Endothelial cell of umbilical vein (primary cell): ENCODE data around the gene ATXN1L. TPM values are rescaled to one million over a fixed set of nuclear protein-coding genes. Genes with fewer than 3 reads are reported as not detected.

ENCODE experiments used
- BruUV-seq: library from RNA; stranded (reverse); fragments of 400-500 nt; replicated peaks from 2 replicates; lab custom pipeline; 2021; lab: Mats Ljungman, UMichigan
- CTCF ChIA-PET: fragments of 300-600, 350-600 bp; sonication (Branson Sonifier 250); formaldehyde crosslinking; loops from one replicate; lab custom pipeline; 2021; ENCODE audit warnings: antibody characterized with exemption, inconsistent platforms; lab: Charles Lee
- POLR2A ChIA-PET: fragments of 300-600, 350-600 bp; sonication (Branson Sonifier 250); formaldehyde crosslinking; loops from one replicate; lab custom pipeline; 2021; ENCODE audit warnings: antibody characterized with exemption, inconsistent platforms; lab: Charles Lee
- DNase-seq: peaks from one replicate; pipeline ENCODE4 v3.0.0-alpha.2; 2011; ENCODE audit warnings: low read depth, low spot score
- FAIRE-seq: peaks from 2 replicates; lab custom pipeline; 2011; peaks lifted over from hg19 to GRCh38; lab: Jason Lieb, UNC
- H2AFZ ChIP-seq: 2 replicates; pipeline ENCODE4 v1.6.0; 2012; ENCODE audit warnings: low read depth, low read length, control low read depth, inconsistent platforms
- H3K27ac ChIP-seq: 2 replicates; pipeline ENCODE4 v1.5.1; 2011; ENCODE audit warnings: low read depth, mild to moderate bottlenecking, control low read depth, low read length, moderate library complexity; ENCODE audit not compliant: insufficient read depth
- H3K27me3 ChIP-seq, 2 experiments: 2 replicates each; pipeline versions ENCODE4 v1.6.0 to v1.6.1; 2011; ENCODE audit warnings: low read length in 2 of 2, mixed read lengths in 1 of 2; ENCODE audit not compliant: control insufficient read depth in 2 of 2, insufficient read depth in 2 of 2
- H3K36me3 ChIP-seq, 2 experiments: 2 replicates in 1 of 2; 3 replicates in 1 of 2; pipeline ENCODE4 v1.5.1; 2011; ENCODE audit warnings: low read length in 2 of 2, mild to moderate bottlenecking in 1 of 2, moderate library complexity in 1 of 2; ENCODE audit not compliant: control insufficient read depth in 2 of 2, insufficient read depth in 2 of 2; ENCODE audit errors: extremely low read depth in 1 of 2
- H3K4me1 ChIP-seq: 3 replicates; pipeline ENCODE4 v1.5.1; 2011; ENCODE audit warnings: mild to moderate bottlenecking, low read length; ENCODE audit not compliant: control insufficient read depth, insufficient read depth; ENCODE audit errors: extremely low read depth
- H3K4me2 ChIP-seq: 2 replicates; pipeline ENCODE4 v1.6.1; 2011; ENCODE audit warnings: low read length, control low read depth, mixed read lengths; ENCODE audit not compliant: insufficient read depth
- H3K4me3 ChIP-seq, 3 experiments: fragments of 200-600 bp in 1 of 3; sonication (generic), shearing (Covaris generic) in 1 of 3; replicated peaks in 1 of 3; 2 replicates each; pipeline ENCODE4 v1.5.1; 2011 to 2016; ENCODE audit warnings: control low read depth in 3 of 3, low read length in 3 of 3, mild to moderate bottlenecking in 2 of 3, inconsistent platforms in 1 of 3, low read depth in 1 of 3, moderate library complexity in 1 of 3; ENCODE audit not compliant: insufficient read depth in 1 of 3
- H3K79me2 ChIP-seq: 2 replicates; pipeline ENCODE4 v1.6.0; 2012; ENCODE audit warnings: low read length, inconsistent platforms; ENCODE audit not compliant: control insufficient read depth, insufficient read depth
- H3K9ac ChIP-seq: replicated peaks from 2 replicates; pipeline ENCODE3; 2011; ENCODE audit warnings: low read length, control low read depth; ENCODE audit not compliant: insufficient read depth; ENCODE audit errors: extremely low read depth
- H3K9me1 ChIP-seq: replicated peaks from 3 replicates; pipeline ENCODE4 v1.6.0; 2011; ENCODE audit warnings: mild to moderate bottlenecking, low read length; ENCODE audit not compliant: control insufficient read depth, insufficient read depth; ENCODE audit errors: extremely low read depth
- H3K9me3 ChIP-seq: replicated peaks from 2 replicates; pipeline ENCODE4 v1.5.1; 2012; ENCODE audit warnings: low read length, inconsistent platforms; ENCODE audit not compliant: control insufficient read depth, insufficient read depth
- H4K20me1 ChIP-seq: replicated peaks from 2 replicates; pipeline ENCODE3; 2011; ENCODE audit warnings: mild to moderate bottlenecking, low read length; ENCODE audit not compliant: control insufficient read depth, insufficient read depth; ENCODE audit errors: extremely low read depth
- CTCF ChIP-seq, 2 donors: IDR thresholded peaks; 1 replicate in 1 of 2; 2 replicates in 1 of 2; pipeline ENCODE4 v1.5.1; 2011; ENCODE audit warnings: low read length in 2 of 2, mild to moderate bottlenecking in 2 of 2, moderate library complexity in 2 of 2, control low read depth in 1 of 2, inconsistent platforms in 1 of 2, low read depth in 1 of 2; ENCODE audit not compliant: insufficient read depth in 1 of 2; ENCODE audit errors: extremely low read depth in 1 of 2
- EZH2 ChIP-seq: IDR thresholded peaks from 2 replicates; pipeline ENCODE4 v1.6.1; 2012; ENCODE audit warnings: borderline replicate concordance, low read depth, mild to moderate bottlenecking, moderate library complexity, low read length, inconsistent platforms; ENCODE audit not compliant: severe bottlenecking
- FOS ChIP-seq: IDR thresholded peaks from 2 replicates; pipeline ENCODE4 v1.6.1; 2011; ENCODE audit warnings: mild to moderate bottlenecking, low read length, moderate library complexity, borderline replicate concordance; ENCODE audit not compliant: insufficient read depth
- GATA2 ChIP-seq: IDR thresholded peaks from 2 replicates; pipeline ENCODE4 v1.7.0; 2011; ENCODE audit warnings: low read depth, mild to moderate bottlenecking, moderate library complexity, mixed read lengths, low read length; ENCODE audit not compliant: insufficient read length, insufficient read depth
- JUN ChIP-seq: IDR thresholded peaks from 2 replicates; pipeline ENCODE4 v1.6.1; 2011; ENCODE audit warnings: borderline replicate concordance, low read depth; ENCODE audit not compliant: insufficient read length, insufficient read depth
- MAX ChIP-seq: IDR thresholded peaks from 2 replicates; pipeline ENCODE4 v1.6.1; 2011; ENCODE audit not compliant: insufficient read depth, insufficient read length
- MYC ChIP-seq: IDR thresholded peaks from one replicate; pipeline ENCODE4 v1.6.1; 2011; ENCODE audit warnings: mild to moderate bottlenecking, low read depth, low read length
- POLR2A ChIP-seq: IDR thresholded peaks from 2 replicates; pipeline ENCODE4 v1.6.1; 2012; ENCODE audit warnings: low read depth, mild to moderate bottlenecking, control low read depth, low read length
- POLR2AphosphoS5 ChIP-seq: IDR thresholded peaks from 2 replicates; pipeline ENCODE4 v1.6.1; 2012; ENCODE audit warnings: low read depth, mild to moderate bottlenecking, control low read depth, low read length, moderate library complexity; ENCODE audit not compliant: insufficient read depth
- dilution Hi-C: fragments of 300-500 bp; cut with MboI; formaldehyde crosslinking; loops from one replicate; pipeline ENCODE4 v1.15.0; 2019; ENCODE audit warnings: low sequenced_read_pairs; ENCODE audit not compliant: extremely low pct_ligation_motif_present
- intact Hi-C: fragments of 100-400 bp; cut with micrococcal nuclease; formaldehyde crosslinking; loops from one replicate; pipeline ENCODE4 v1.10.0; 2022
- polyA plus RNA-seq, 4 experiments: library from polyadenylated mRNA; depleted of rRNA in 3 of 4; stranded (reverse) in 3 of 4; unstranded in 1 of 4; fragments of >200 nt; gene quantifications; 2 replicates each; pipeline versions ENCODE4 v1.2.1 to v1.2.3, GENCODE V29; 2011 to 2012; ENCODE audit warnings: missing spikeins in 1 of 4
- total RNA-seq: library from RNA; stranded (reverse); gene quantifications from 2 replicates; pipeline ENCODE4 v1.2.3, GENCODE V29; 2021

ATXN1L gene
- total and polyA plus RNA-seq, 2 donors (not counting 3 experiments of a cell fraction or from before 2014, with no cell fraction given): 15.6 to 23.9 TPM

- Histone ChIP-seq H3K4me2 (no peak overlapping the region), H2AFZ (no peak overlapping the region), H3K9ac (no peak overlapping the region), H4K20me1 (peaks cover 24% of the 10 kb centered on the region), H3K36me3 (no peaks in the 10 kb centered on the region), H3K27ac (no peak overlapping the region), H3K79me2 (peaks cover 88% of the 10 kb centered on the region), H3K9me3 (no peaks in the 10 kb centered on the region), H3K9me1 (no peaks in the 10 kb centered on the region), H3K4me1 (peaks cover 7% of the 10 kb centered on the region), H3K4me3 (no peak overlapping the region), H3K27me3 (no peaks in the 10 kb centered on the region)
- DNase-seq: no peak
- no peak for FAIRE-seq
- intact Hi-C loops (no loop called here), dilution Hi-C loops (no loop called here)
- ChIA-PET CTCF (interaction anchor here (0.9 to 3.1 kb wide), 4 partner anchors 16 to 62 kb away, joined by 4 to 12 read pairs (median 5); no protein-coding TSS in a partner anchor), POLR2A (no interaction called here)
- TF ChIP-seq CTCF (IDR thresholded peaks at IDR 0.05; ENCODE audit: extremely low read depth in 1 of 2, insufficient read depth in 1 of 2, low read depth in 1 of 2, low read length in 2 of 2) (no peak), MAX (no peak), EZH2 (no peak), POLR2AphosphoS5 (no peak), GATA2 (no peak), MYC (no peak), FOS (no peak), JUN (no peak), POLR2A (no peak)
- no TSS peak for BruUV-seq
Measured at GRCh38 chr16:71899171-71899570, 53.4 kb downstream of the ATXN1L start.
